HG03457 (cell line): ENCODE results near the gene TOGARAM1.

ENCODE experiments used
- ATAC-seq: cut with Tn5 transposase; IDR thresholded peaks from one replicate; pipeline ENCODE4 v1.9.1; 2021; ENCODE audit warnings: moderate number of reproducible peaks; ENCODE audit not compliant: unreplicated experiment

The TOGARAM1 gene

GRCh38 chr14:44961554-44962333 lies at the start of gene TOGARAM1, which contains the start of gene KLHL28:
Gene TOGARAM1, plus strand, starts transcription at chr14:44962190. Its CDS starts 232 bp downstream, at chr14:44962422.
Gene KLHL28, minus strand, starts transcription at chr14:44961947. Its CDS starts 16,019 bp downstream, at chr14:44945928.
- ATAC-seq: peak; percentile 93

- ATAC-seq: no peak
Measured at GRCh38 chr14:44914849-44915248, 47.1 kb upstream of the TOGARAM1 start.

- ATAC-seq: no peak
Measured at GRCh38 chr14:44928793-44929192, 33.2 kb upstream of the TOGARAM1 start.

GRCh38 chr14:44935155-44935554 lies 26.8 kb upstream of the TOGARAM1 start:
- no peak for ATAC-seq

GRCh38 chr14:44937547-44937946 lies 24.4 kb upstream of the TOGARAM1 start:
- no peak for ATAC-seq

GRCh38 chr14:44940211-44940610 lies 21.8 kb upstream of the TOGARAM1 start:
- no peak for ATAC-seq

- no peak for ATAC-seq
Measured at GRCh38 chr14:44940944-44941343, 21.0 kb upstream of the TOGARAM1 start.

- ATAC-seq: no peak
Measured at GRCh38 chr14:44941591-44941990, 20.4 kb upstream of the TOGARAM1 start.

- ATAC-seq: no peak
Measured at GRCh38 chr14:44942436-44942835, 19.6 kb upstream of the TOGARAM1 start.

GRCh38 chr14:44944107-44944506 lies 17.9 kb upstream of the TOGARAM1 start:
- ATAC-seq: no peak

- no peak for ATAC-seq
Measured at GRCh38 chr14:44945264-44945663, 16.7 kb upstream of the TOGARAM1 start.

- no peak for ATAC-seq
Measured at GRCh38 chr14:44951051-44951450, 10.9 kb upstream of the TOGARAM1 start.

- ATAC-seq: no peak
Measured at GRCh38 chr14:44952391-44953110, 9.4 kb upstream of the TOGARAM1 start.

- ATAC-seq: no peak
Measured at GRCh38 chr14:44954750-44955149, 7.2 kb upstream of the TOGARAM1 start.

GRCh38 chr14:44955528-44955927 lies 6.5 kb upstream of the TOGARAM1 start:
- no peak for ATAC-seq

- ATAC-seq: no peak
Measured at GRCh38 chr14:44956866-44957265, 5.1 kb upstream of the TOGARAM1 start.

- ATAC-seq: no peak
Measured at GRCh38 chr14:44959538-44959937, 2.5 kb upstream of the TOGARAM1 start.

GRCh38 chr14:44960146-44960545 lies 1.8 kb upstream of the TOGARAM1 start:
- ATAC-seq: no peak

- ATAC-seq: no peak
Measured at GRCh38 chr14:44960646-44961045, 1.3 kb upstream of the TOGARAM1 start.

GRCh38 chr14:44961151-44961553 lies 838 bp upstream of the TOGARAM1 start:
- no peak for ATAC-seq

GRCh38 chr14:44962334-44963043 lies 499 bp downstream of the TOGARAM1 start:
- peak; percentile 19 for ATAC-seq
